GM19023 (cell line): ENCODE measurements around the gene GJA8.
A peak's percentile ranks its signal among the peaks of the same experiment; 100 is the strongest.
"Not testable (repeated sequence)": the region's sequence is repeated elsewhere in the genome, so short reads cannot be mapped to it uniquely, and the experiment has no call there.

ENCODE experiments used
- ATAC-seq: cut with Tn5 transposase; IDR thresholded peaks from one replicate; pipeline ENCODE4 v1.9.1; 2021; ENCODE audit warnings: mild to moderate bottlenecking, moderate library complexity; ENCODE audit not compliant: unreplicated experiment

GJA8 gene

DNA sequence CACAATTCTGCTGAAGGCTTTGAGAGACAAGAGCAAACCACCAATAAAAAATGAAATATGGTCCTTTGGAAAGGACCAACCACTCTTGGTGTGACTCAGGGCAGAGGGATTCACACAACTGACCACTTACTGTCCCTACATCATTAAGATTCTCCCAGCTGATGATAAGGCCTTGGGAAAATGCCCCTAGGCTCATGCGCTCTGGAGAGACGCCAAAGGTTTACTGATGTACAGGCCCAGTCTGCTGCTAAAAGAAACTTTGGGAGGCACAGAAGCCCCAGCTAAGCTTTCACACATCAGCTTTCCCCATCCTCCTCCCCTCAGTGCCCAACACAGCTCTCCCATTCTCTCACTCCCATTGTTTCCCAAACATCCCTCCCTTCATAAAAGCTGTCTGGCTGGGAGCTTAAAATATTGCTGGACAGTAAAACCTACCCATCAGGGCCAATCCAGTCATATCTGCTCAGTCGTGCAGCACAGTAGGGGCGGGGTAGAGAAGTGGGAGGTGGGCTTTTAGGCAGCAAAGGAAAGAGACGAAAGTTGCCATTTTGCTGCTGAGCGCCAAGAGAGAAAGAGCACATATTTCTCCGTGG is at the start of gene GJA8:
Gene GJA8, plus strand, starts transcription at position 543 of the 593 bp plus-strand sequence. CDS start 5,161 bp downstream, outside the sequence.
- no peak for ATAC-seq

DNA sequence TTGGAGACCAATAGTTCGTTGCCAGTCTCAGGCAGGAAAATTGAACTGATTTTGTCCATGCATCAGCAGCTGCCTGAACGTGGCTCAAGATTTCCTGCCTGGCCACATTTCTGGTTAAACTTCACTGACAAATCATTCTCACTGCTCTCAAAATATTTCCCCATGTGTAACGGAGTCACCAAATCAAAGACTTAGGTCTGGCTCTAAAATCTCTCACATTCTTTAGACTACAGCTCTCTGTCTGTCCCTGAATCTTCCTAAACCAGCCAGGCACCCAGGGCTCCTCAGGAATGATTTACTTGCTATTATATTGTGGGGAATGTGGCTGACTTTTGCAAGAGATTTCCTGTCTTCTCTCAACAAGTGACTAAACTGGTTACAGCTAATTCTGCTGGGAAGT is 49.2 kb upstream of the GJA8 start:
- ATAC-seq: no peak

DNA sequence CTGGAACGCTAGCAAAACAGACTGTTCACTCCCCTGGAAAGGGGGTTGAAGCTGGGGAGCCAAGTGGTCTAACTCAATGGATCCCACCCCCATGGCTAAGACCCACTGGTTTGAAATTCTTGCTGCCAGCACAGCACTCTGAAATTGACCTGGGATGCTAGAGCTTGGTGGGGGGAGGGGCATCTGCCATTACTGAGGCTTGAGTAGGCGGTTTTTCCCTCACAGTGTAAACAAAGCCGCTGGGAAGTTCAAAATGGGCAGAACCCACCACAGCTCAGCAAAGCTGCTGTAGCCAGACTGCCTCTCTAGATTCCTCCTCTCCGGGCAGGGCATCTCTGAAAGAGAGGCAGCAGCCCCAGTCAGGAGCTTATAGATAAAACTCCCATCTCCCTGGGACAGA is 47.6 kb upstream of the GJA8 start:
- not testable (repeated sequence) for ATAC-seq

DNA sequence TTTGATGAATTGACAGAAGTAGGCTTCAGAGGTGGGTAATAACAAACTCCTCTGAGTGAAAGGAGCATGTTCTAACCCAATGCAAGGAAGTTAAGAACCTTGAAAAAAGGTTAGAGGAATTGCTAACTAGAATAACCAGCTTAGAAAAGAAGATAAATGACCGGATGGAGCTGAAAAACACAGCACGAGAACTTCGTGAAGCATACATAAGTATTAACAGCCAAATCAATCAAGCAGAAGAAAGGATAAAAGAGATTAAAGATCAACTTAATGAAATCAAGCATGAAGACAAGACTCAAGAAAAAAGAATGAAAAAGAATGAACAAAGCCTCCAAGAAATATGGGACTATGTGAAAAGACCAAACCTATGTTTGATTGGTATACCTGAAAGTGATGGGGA is 46.6 kb upstream of the GJA8 start:
- ATAC-seq: not testable (repeated sequence)

DNA sequence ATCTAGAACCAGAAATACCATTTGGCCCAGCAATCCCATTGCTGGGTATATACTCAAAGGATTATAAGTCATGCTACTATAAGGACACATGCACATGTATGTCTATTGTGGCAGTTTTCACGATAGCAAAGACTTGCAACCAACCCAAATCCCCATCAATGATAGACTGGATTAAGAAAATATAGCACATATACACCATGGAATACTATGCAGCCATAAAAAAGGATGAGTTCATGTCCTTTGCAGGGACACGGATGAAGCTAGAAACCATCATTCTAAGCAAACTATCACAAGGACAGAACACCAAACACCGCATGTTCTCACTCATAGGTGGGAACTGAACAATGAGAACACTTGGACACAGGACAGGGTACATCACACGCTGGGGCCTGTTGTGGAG is 35.4 kb upstream of the GJA8 start:
- ATAC-seq: not testable (repeated sequence)

DNA sequence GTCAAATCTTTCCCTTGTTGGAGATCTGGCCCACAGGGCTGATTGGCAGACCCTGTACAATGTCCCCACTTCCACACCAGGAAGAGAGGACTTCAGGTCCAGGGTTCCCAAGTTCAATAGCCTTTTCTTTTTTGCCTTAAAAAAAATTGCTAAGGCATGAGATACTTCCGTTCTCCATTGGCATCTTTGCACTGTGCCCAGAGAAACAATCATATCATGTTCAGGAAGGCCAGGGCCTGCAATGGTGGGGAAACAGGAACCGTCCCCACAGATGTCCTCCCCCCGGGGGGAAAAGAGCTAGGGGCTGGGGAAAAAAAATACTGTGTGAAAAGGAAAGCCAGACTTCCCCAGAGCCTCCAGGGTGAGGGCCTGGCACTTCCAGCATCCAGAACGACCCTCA is 24.6 kb upstream of the GJA8 start:
- ATAC-seq: no peak

DNA sequence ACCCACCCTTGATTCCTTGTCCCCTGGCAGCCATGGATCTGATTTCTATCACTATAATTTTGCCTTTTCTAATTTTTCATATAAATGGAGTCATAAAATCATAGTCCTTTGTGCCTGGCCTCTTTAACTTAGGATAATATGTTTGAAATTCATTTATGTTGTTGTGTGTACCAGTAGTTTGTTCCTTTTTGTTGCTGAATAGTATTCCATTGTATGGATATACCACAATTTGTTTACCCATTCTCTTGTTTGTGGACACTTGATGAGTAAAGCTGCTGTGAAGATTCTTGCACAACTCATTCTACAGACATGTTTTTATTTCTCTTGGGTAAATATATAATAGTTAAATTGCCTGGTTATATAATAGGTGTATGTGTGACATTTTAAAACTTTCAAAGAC is 22.7 kb upstream of the GJA8 start:
- no peak for ATAC-seq

DNA sequence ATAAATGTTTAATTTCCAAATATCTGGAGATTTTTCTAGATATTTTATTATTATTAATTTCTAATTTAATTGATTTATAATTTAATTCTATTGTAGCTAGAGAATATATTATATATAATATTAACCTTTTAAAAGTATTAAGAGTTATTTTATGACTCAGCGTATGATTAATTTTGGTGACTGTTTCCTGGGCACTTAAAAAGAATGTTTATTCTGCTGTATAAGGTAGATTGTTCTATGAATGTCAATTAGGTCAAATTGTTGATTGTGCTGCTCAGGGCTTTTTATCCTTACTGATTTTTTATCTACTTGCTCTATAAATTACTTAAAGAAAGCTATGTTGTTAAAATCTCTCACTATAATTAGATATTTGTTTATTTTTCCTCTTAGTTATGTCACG is 20.1 kb upstream of the GJA8 start:
- ATAC-seq: no peak

DNA sequence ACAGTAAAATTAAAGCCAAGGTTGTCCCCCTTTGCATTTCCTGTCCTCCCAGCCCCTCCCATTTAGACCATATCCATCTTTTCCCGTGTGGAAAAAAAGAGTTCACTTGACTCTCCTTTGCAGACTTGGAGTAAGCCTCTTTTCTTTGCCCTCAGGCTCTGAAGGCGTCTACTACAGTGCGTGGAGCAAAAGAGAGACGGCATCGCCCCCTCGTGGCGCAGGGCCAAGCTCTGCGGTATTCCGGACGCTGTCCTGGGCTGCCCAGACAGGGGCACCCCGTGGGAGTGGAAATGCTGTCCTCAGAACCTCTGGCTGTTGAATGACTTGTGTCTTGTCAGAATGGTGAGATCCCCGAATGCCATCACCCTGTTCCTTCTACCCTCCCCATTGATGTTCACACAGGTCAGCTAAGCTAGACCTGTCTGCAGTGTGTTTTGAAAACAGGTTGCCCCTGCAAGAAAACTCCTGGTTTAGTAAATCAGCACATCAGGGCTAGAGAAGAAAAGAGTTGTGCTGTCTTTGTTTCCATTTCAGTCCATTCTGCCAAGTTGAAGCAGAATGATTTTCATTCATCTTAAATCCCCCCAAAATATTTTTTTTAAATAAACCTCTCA is 12.3 kb upstream of the GJA8 start:
- peak; percentile 69 for ATAC-seq

DNA sequence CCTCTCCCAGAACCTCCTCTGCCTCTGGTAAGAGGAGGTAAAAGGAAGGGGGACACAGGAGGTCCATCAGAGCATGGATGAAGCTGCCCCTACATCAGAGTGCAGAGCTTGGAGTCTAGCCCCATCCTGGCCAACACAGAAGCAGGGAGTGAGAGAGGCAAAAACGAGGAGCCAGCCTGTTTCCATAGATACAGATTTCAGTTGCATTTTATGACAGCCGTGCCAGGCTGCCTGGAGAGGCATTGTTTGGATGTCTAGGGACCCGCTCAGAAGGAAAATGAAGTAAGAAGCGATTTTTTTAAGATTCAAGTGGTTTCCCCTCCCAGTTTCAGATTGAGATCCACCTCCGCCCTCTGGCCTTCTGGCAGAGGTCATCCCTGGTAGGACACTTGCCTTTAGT is 11.5 kb upstream of the GJA8 start:
- ATAC-seq: no peak

DNA sequence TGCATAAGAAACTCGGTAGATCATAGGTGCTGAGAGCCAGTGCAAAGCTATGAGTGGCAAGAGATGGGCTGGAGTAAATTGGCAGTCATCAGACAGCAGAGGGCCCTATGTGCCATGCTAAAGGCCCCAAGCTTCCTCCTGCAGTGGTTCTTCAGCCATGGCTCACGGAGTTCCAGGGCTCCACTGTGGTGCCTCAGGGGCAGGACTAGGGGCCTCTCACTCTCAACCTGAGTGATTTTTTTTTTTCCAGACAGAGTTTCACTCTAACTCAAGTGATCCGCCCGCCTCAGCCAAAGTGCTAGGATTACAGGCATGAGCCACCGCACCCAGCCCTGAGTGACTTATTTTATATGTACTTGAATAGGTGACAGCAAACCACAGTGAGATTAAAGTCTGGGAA is 10.4 kb upstream of the GJA8 start:
- ATAC-seq: no peak

DNA sequence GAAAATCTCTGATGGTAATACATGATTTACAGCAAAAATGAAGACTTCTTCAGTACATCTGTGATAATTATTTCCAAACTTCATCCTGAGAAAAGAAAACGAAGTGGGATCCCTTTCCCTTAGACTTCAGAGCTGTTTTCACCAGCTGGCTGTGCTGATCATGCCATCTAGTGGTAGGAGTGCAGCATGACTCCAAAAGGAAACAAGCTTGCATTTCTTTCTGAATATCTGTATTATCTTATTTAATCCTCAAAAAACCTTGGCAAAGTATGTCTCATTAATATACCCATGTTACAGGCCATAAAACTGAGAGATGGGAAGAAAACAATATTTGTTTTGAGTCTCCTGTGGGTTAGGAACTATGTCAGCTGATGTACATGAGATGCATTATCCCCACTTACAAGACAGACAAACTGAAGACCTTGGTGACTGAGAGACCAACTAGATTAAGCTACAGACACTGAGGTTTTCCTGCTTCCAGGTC is 9.8 kb upstream of the GJA8 start:
- ATAC-seq: no peak

DNA sequence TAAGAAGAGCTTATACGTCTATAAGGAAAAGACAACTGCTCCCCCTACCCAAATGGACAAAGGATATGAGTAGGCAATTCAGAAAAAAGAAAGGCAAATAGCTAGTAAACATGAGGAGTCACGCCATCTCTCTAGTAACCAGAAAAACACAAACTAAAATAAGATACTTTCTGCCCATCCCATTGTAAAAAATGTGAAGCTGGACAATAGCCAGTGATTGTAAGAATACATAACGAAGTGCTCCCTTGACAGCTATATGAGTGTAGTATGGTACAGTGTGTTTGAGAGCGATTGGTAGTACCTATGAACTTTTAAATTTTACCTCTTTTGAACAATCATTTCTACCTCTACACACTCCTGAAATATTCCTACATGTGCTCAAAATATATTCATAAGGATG is 7.5 kb upstream of the GJA8 start:
- ATAC-seq: no peak

DNA sequence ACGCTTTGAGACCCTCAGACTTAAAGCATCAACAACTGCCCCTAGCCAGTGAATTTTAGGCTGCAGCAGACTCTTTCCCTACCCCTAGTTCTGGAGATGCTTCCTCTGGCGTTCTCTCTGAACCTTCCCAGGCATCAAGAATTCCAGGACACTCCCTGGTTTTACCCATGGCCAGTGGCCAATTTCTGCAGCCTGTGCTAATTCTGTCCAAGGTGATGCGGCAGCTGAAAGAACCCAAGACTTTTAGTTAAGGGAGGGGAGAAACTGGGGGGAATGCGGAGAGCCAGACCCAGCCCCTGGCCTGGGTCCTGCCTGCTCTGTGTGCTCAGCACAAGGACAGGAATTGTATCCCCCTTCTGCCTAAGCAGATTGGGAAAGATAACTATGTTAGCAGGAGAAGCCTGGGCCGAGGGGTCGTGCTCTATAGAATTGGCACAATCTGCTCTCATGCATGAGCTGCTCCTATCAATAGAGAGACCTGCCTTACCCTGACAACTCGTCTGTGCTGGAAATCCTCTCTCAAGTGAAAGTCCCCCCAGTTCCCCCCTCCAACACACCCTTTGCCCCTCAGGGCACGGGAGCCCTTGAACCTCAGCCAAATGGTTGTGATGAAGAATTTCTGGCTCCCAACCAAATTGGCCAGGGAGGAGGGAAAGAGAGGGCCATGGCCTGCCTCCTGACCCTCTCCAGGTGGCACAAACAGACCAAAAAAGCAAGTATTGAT is 5.4 kb upstream of the GJA8 start:
- ATAC-seq: no peak

DNA sequence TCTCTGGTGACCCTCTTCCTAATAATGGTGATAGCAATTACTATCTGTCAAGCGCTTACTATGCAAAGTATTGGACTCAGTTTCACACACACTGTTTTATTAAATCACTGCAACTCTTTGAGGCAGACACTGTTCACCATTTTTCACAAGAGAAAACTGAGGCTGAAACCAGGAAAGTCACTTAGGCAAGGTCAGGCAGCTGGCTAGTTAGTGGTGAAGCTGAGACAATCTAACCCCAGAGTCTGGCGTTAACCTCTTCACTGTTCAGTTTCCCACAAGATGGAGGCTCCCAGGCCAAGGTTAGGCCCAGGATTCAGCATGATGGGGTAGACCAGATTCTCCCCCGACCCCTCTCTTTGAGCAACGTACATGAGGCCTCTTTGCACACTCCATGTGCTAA is 4.8 kb upstream of the GJA8 start:
- ATAC-seq: no peak

DNA sequence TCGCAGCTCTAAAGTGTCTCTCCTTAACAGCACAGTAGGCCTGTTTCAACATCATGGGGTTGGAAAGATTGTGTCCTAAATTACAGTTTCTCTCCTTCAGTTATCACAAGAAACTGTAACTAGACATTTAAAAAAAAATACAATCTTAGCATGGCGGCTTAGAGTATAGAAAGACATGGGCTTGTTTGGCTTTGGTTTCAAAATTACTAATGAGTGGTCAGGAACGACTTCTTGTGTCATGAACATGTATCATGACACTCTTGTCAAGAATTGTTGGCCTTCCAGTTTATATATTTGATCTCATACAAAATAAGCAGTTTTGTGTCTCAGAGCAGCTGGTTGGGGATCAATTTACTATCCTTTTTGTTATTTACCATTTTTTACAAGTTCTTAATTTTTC is 2.1 kb downstream of the GJA8 start:
- ATAC-seq: no peak

DNA sequence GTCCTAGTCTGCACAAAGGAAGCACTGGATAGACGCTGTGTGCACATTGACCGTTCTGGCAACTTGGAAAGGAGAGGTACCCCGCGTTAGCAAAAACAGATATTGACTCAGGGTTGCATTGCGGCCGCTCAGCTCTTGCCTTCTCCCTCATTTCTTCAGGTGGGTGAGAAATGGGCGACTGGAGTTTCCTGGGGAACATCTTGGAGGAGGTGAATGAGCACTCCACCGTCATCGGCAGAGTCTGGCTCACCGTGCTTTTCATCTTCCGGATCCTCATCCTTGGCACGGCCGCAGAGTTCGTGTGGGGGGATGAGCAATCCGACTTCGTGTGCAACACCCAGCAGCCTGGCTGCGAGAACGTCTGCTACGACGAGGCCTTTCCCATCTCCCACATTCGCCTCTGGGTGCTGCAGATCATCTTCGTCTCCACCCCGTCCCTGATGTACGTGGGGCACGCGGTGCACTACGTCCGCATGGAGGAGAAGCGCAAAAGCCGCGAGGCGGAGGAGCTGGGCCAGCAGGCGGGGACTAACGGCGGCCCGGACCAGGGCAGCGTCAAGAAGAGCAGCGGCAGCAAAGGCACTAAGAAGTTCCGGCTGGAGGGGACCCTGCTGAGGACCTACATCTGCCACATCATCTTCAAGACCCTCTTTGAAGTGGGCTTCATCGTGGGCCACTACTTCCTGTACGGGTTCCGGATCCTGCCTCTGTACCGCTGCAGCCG is 5.4 kb downstream of the GJA8 start:
- ATAC-seq: no peak

DNA sequence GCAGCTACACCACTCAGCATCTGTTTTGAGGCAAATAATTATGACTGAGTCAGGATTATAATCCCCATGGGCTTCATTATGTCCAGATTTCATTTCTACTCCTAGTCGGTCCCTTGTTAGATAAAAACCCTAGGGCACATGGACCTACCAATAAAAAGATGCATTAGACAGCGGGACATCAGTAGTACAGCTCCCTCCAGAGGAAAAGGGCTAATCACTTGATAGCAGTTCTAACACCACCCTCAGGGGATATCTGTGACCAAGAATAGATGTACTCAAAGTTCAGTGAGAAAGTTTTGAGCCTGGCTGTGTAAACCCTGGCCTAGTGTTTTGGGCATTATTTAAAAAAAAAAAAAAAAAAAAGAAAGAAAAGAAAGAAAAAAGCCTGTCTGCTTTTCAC is 10.0 kb downstream of the GJA8 start:
- no peak for ATAC-seq

DNA sequence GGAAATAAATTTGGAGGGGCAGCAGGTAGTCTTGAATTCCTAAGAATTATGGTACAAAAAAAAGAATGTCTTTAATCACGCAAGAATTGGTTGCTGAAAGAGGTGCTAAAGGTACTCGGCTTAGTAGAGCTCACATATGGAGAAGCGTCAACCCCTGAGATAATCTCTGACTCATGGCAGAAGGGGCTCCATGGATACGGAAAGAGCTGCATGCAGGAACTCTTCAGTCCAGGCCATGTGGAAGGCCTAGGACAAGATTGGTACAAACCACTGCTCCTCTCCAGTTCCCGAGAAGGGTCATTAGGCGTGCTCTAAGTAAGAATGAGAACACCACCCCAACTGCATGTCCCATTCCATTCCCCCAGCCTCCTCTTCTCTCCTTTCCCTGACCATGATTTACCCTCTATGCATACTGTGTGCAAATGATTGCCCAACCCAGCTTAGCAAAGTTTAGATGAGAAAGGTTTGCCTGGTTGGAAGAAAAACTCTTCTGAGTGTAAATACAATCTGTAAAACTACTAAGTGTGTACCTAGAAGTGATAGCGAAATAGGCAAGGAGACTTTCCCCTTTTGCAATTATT is 10.9 kb downstream of the GJA8 start:
- ATAC-seq: no peak

DNA sequence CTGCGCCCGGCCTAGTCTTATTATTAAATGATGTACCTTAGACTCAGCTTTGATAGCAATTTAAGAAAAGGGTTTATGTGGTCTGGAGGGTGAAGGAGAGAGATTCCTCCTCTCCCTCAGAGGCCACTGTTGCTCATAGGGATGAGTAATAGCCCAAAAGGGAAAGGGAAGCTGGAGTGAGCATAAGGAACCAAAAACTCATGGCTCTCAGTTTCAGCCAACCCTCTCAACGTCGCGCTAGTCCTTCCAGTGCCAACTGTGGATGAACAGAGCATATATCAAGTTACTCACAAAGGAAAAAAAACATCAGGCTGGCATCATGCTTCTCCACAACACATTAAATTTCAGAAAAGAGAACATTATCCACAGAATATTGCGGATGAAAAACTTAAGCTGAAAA is 17.3 kb downstream of the GJA8 start:
- ATAC-seq: no peak

DNA sequence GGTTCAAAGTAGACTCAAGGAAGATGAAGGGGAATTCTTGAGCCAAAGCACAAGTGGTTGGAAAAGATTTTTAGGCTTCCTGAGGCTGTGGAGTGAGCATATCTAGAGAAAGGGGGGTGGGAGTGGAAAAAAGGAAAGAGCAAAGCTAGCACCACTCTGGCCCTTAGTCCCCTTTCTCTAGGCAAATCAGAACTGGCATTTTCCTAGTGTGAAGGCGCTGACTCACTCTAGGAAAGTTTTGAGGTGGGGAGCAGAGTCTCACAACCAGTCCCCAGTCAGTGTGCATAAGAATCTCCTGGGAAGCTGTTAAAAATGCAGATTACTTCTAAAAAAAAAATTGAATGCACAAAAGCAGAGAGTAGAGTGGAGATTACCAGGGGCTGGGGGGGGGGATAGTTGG is 22.2 kb downstream of the GJA8 start:
- no peak for ATAC-seq
